Measurements from ENCODE around the gene CRYL1. TPM values are rescaled to one million over a fixed set of nuclear protein-coding genes. Genes with fewer than 3 reads are reported as not detected.

Gene CRYL1
- total and polyA plus RNA-seq, 7 donors, result 6.4 to 18.5 (median 12.9) TPM

DNA sequence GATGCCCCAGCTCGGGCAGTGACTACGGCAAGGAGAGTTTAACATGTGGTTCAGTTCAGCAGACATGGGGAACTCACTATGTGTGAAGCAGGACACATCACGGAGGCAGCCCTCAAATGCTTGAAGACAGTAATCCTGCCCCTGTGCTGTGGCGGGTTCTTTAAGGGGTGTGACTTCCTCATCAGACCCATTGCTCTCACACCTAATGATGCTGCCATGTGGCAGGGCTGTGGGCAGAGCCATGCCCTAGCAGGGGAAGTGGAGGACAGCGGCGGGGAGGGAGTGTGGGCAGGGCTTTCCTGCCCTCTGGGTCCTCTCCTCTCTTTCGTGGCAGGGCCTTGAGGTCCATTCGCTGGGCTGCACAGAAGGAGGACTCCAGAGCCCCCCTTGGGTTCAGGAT is 162.5 kb downstream of the CRYL1 start:
- TF ChIP-seq, protein P1, sequence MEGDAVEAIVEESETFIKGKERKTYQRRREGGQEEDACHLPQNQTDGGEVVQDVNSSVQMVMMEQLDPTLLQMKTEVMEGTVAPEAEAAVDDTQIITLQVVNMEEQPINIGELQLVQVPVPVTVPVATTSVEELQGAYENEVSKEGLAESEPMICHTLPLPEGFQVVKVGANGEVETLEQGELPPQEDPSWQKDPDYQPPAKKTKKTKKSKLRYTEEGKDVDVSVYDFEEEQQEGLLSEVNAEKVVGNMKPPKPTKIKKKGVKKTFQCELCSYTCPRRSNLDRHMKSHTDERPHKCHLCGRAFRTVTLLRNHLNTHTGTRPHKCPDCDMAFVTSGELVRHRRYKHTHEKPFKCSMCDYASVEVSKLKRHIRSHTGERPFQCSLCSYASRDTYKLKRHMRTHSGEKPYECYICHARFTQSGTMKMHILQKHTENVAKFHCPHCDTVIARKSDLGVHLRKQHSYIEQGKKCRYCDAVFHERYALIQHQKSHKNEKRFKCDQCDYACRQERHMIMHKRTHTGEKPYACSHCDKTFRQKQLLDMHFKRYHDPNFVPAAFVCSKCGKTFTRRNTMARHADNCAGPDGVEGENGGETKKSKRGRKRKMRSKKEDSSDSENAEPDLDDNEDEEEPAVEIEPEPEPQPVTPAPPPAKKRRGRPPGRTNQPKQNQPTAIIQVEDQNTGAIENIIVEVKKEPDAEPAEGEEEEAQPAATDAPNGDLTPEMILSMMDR (IDR thresholded peaks at IDR 0.05), result no peak
- peaks cover 0 to 4% (median 0%) of the 10 kb centered on the region in 3 donors for H3K27me3 ChIP-seq (ENCODE audit: insufficient read depth in 3 of 3, low read length in 2 of 3)
- no peak overlapping the region for H3K4me3 ChIP-seq
- intact Hi-C loops (cut with DNase I), result no loop called here
- no peak for ATAC-seq
- H3K9me3 ChIP-seq, result no peaks in the 10 kb centered on the region
- 79 to 80% (median 79%) methylated on average over 8 of the region's 8 CpGs for WGBS, 3 donors
- no peaks in the 10 kb centered on the region for H3K4me1 ChIP-seq
- no peaks in the 10 kb centered on the region for H3K36me3 ChIP-seq (ENCODE audit: insufficient read depth in 1 of 2, low read depth in 1 of 2)
- no peak for DNase-seq
- no peak overlapping the region for H3K27ac ChIP-seq

DNA sequence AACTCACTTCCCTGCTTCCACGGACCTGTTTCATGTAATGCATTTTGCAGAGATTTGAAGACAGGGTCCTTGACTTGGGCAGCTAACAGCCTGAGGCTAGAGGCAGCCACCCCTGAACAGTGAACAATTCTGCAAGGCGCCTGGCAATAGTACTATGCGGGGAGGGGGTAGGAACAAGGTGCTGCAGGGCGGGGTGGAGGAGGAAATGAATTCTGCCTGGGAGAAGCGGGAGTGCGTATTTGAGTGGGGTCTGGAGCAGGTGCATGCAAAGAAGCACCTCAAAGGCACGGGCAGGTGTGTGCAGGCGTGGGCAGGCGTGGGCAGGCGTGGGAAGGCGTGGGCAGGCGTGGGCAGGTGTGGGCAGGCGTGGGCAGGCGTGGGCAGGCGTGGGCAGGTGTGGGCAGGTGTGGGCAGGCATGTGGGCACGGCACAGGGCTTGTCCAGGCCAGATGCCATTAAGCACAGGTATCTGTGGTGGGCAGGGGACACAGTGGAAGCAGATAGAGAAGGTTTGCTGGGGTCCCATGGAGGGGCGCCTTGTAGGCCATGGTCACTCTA is 163.1 kb downstream of the CRYL1 start:
- no peaks in the 10 kb centered on the region for H3K4me1 ChIP-seq
- DNase-seq (no peak), ATAC-seq (no peak)
- H3K9me3 ChIP-seq, result no peaks in the 10 kb centered on the region
- H3K4me3 ChIP-seq, result no peak overlapping the region
- intact Hi-C loops (cut with DNase I), result no loop called here
- H3K27ac ChIP-seq, result no peak overlapping the region
- H3K27me3 ChIP-seq (ENCODE audit: insufficient read depth in 3 of 3, low read length in 2 of 3), result peaks cover 0 to 4% (median 0%) of the 10 kb centered on the region in 3 donors
- TF ChIP-seq, protein P1 (IDR thresholded peaks at IDR 0.05), result no peak
- H3K36me3 ChIP-seq (ENCODE audit: insufficient read depth in 1 of 2, low read depth in 1 of 2), result no peaks in the 10 kb centered on the region
- 73 to 79% (median 76%) methylated on average over 17 of the region's 17 CpGs for WGBS, 3 donors

DNA sequence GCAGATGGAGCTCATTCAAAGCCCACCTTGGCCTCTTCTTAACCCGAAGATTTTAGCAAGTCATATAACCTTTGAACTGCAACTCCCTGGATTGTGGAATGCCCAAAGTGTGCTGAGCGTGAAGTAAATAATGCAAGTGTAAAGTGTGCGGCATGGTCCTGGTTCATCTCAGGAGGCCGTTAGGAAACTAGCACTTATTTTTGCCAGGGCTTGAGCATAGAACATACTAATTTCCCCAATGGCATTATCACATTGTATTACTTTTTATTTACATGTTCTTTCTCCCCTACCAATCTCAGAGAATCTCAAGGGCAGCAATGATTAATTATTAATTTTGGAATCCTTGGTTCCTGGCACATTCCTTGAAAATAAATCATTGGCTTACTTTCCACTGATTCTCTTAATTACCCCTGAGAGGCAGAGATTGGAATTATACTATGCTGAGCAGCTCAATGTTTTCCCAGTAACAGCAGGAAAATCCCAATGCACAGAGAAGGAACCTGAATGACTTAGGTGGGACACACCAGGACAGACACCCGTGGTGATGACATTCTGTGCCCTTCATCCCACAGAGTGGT is 164.7 kb downstream of the CRYL1 start:
- H3K4me1 ChIP-seq, result no peaks in the 10 kb centered on the region
- H3K9me3 ChIP-seq, result no peaks in the 10 kb centered on the region
- 63 to 83% (median 69%) methylated on average over 5 of the region's 5 CpGs for WGBS, 3 donors
- intact Hi-C loops (cut with DNase I), result no loop called here
- H3K27ac ChIP-seq, result no peak overlapping the region
- no peaks in the 10 kb centered on the region for H3K36me3 ChIP-seq (ENCODE audit: insufficient read depth in 1 of 2, low read depth in 1 of 2)
- no peak overlapping the region for H3K4me3 ChIP-seq
- DNase-seq, result no peak
- peaks cover 0 to 4% (median 0%) of the 10 kb centered on the region in 3 donors for H3K27me3 ChIP-seq (ENCODE audit: insufficient read depth in 3 of 3, low read length in 2 of 3)
- TF ChIP-seq, protein P1 (IDR thresholded peaks at IDR 0.05), result no peak
- ATAC-seq, result no peak

DNA sequence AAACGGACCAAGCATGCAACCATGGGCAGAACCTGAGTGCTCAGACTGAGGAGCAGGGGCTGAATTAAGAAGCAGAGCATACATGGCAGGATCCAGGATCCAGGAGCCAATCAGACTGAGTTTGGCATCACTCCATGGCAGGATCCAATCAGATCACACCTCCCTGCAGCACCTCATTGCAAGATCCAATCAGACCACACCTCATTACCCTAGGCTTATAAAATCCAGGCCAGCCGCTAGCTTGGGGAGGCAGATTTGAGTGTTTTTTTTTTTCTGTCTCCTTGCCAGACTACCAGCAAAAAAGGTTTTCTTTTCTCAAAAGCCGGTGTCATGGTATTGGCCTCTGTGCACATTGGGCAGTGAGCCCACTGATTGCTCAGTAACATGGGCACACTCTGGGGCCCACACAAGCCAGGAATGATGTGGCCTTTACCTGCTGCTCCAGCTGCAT is 165.6 kb downstream of the CRYL1 start:
- no peaks in the 10 kb centered on the region for H3K9me3 ChIP-seq
- no peak overlapping the region for H3K27ac ChIP-seq
- no peaks in the 10 kb centered on the region for H3K36me3 ChIP-seq (ENCODE audit: insufficient read depth in 1 of 2, low read depth in 1 of 2)
- 37 to 56% (median 52%) methylated on average over 3 of the region's 3 CpGs for WGBS, 3 donors
- no peaks in the 10 kb centered on the region for H3K4me1 ChIP-seq
- intact Hi-C loops (cut with DNase I), result no loop called here
- DNase-seq, result no peak
- H3K4me3 ChIP-seq, result no peak overlapping the region
- ATAC-seq, result no peak
- peaks cover 0 to 4% (median 0%) of the 10 kb centered on the region in 3 donors for H3K27me3 ChIP-seq (ENCODE audit: insufficient read depth in 3 of 3, low read length in 2 of 3)
- TF ChIP-seq, protein P1 (IDR thresholded peaks at IDR 0.05), result no peak

Measured in psoas muscle (tissue), 8 donors.